HCT116 (cell line): Measurements from ENCODE around the gene RASSF5.

Source experiments
- CTCF ChIP-seq, 3 experiments: fragments of 200-600 bp in 1 of 3; sonication (generic) in 1 of 3; IDR thresholded peaks in 2 of 3; conservative IDR thresholded peaks in 1 of 3; 2 replicates each; pipeline ENCODE4 v1.5.1; 2012 to 2017; ENCODE audit warnings: low read depth in 2 of 3, low read length in 2 of 3, antibody characterized with exemption in 1 of 3, borderline replicate concordance in 1 of 3, control low read depth in 1 of 3, mild to moderate bottlenecking in 1 of 3, mixed read lengths in 1 of 3, mixed run types in 1 of 3, moderate library complexity in 1 of 3; ENCODE audit not compliant: insufficient read depth in 1 of 3
- POLR2A ChIP-seq: IDR thresholded peaks from 2 replicates; pipeline ENCODE4 v1.7.0; 2011; ENCODE audit warnings: borderline replicate concordance; ENCODE audit not compliant: insufficient read depth, insufficient read length; ENCODE audit errors: extremely low read depth
- POLR2AphosphoS5 ChIP-seq: IDR thresholded peaks from 2 replicates; pipeline ENCODE4 v1.6.1; 2011; ENCODE audit warnings: mild to moderate bottlenecking, low read depth, low read length, moderate library complexity

- no peak for TF ChIP-seq CTCF (IDR thresholded peaks at IDR 0.05 in 2 of 3, conservative IDR thresholded peaks at IDR 0.05 in 1 of 3; ENCODE audit: borderline replicate concordance in 1 of 3, insufficient read depth in 1 of 3, low read depth in 2 of 3, low read length in 2 of 3)
- no peak for TF ChIP-seq POLR2A
- TF ChIP-seq POLR2AphosphoS5 = no peak
Measured at GRCh38 chr1:206488466-206488865, 18.9 kb upstream of the RASSF5 start.
